ENCODE data around the gene FN3KRP. TPM values are rescaled to one million over a fixed set of nuclear protein-coding genes. Genes with fewer than 3 reads are reported as not detected.

The FN3KRP gene
- total RNA-seq, 4 donors from 2014 or later, result 16.3 to 39.6 (median 26.8) TPM

GRCh38 chr17:82751571-82752370 lies 35.3 kb downstream of the FN3KRP start, which contains the start of gene TBCD:
Gene TBCD, plus strand, starts transcription at chr17:82752065. Its CDS starts 129 bp downstream, at chr17:82752194.
- H3K4me3 ChIP-seq, result peak within 1 kb of the TSS; percentile 75 to 99 (median 86)
- TF ChIP-seq POLR2AphosphoS5 (IDR thresholded peaks at IDR 0.05) (peak; percentile 70 to 81 (median 78)), CTCF (IDR thresholded peaks at IDR 0.05) (no peak), POLR2A (IDR thresholded peaks at IDR 0.05) (peak; percentile 27), EP300 (IDR thresholded peaks at IDR 0.05; ENCODE audit: low read depth) (peak; percentile 39)
- peaks cover 8 to 23% (median 17%) of the 10 kb centered on the region in 4 donors for H3K4me1 ChIP-seq
- intact Hi-C loops (cut with DNase I; ENCODE audit: low total_unique reads), result no loop called here
- no peaks in the 10 kb centered on the region for H3K36me3 ChIP-seq
- H3K27me3 ChIP-seq, result no peaks in the 10 kb centered on the region
- H3K27ac ChIP-seq, result peak within 1 kb of the TSS; percentile 89 to 93 (median 91)
- no peaks in the 10 kb centered on the region for H3K9me3 ChIP-seq
- WGBS, 2 donors (ENCODE audit: low coverage in 1 of 2), result 0% methylated on average over 4 of the region's 114 CpGs; no CpG with 5 or more reads in 1 of the 2 donors
- DNase-seq, result peak; percentile 89
- in situ Hi-C loops (cut with MboI; ENCODE audit: low pct_ligation_motif_present in 1 of 4, low pct_unique_long_range_greater_than_20kb in 1 of 4, low sequenced_read_pairs in 3 of 4), result loop anchor here in 1 of 4 donors (25.0 kb wide), 1 partner anchor 89 kb away; no protein-coding TSS in a partner anchor

- no peaks in the 10 kb centered on the region for H3K36me3 ChIP-seq
- 0 to 4% methylated on average over 13 to 27 of the region's 72 CpGs for WGBS, 2 donors (ENCODE audit: low coverage in 1 of 2)
- in situ Hi-C loops (cut with MboI; ENCODE audit: low pct_ligation_motif_present in 1 of 4, low pct_unique_long_range_greater_than_20kb in 1 of 4, low sequenced_read_pairs in 3 of 4), result loop anchor here in 1 of 4 donors (25.0 kb wide), 1 partner anchor 90 kb away; no protein-coding TSS in a partner anchor
- H3K9me3 ChIP-seq, result no peaks in the 10 kb centered on the region
- intact Hi-C loops (cut with DNase I; ENCODE audit: low total_unique reads), result no loop called here
- H3K27me3 ChIP-seq, result no peaks in the 10 kb centered on the region
- peak; percentile 39 for DNase-seq
- peaks cover 8 to 23% (median 17%) of the 10 kb centered on the region in 4 donors for H3K4me1 ChIP-seq
- H3K4me3 ChIP-seq, result peak overlapping the region; percentile 75 to 99 (median 86)
- no peak for TF ChIP-seq POLR2AphosphoS5 (IDR thresholded peaks at IDR 0.05)
- no peak for TF ChIP-seq CTCF (IDR thresholded peaks at IDR 0.05)
- TF ChIP-seq POLR2A (IDR thresholded peaks at IDR 0.05), result no peak
- TF ChIP-seq EP300 (IDR thresholded peaks at IDR 0.05; ENCODE audit: low read depth), result no peak
- H3K27ac ChIP-seq, result peak overlapping the region; percentile 89 to 93 (median 91)
These were observed 36.1 kb downstream of the FN3KRP start for GRCh38 chr17:82752371-82753200.

GRCh38 chr17:82753201-82753464 lies 36.6 kb downstream of the FN3KRP start:
- Histone ChIP-seq H3K4me1 (peaks cover 8 to 23% (median 17%) of the 10 kb centered on the region in 4 donors), H3K4me3 (peak overlapping the region in 2 of 4 donors; percentile 85 to 99), H3K36me3 (no peaks in the 10 kb centered on the region), H3K27ac (peak overlapping the region in 1 of 4 donors; percentile 93), H3K9me3 (no peaks in the 10 kb centered on the region), H3K27me3 (no peaks in the 10 kb centered on the region)
- in situ Hi-C loops (cut with MboI; ENCODE audit: low pct_ligation_motif_present in 1 of 4, low pct_unique_long_range_greater_than_20kb in 1 of 4, low sequenced_read_pairs in 3 of 4), result loop anchor here in 1 of 4 donors (25.0 kb wide), 1 partner anchor 91 kb away; no protein-coding TSS in a partner anchor
- WGBS, 2 donors (ENCODE audit: low coverage in 1 of 2), result 33% methylated on average over 8 of the region's 8 CpGs; no CpG with 5 or more reads in 1 of the 2 donors
- intact Hi-C loops (cut with DNase I; ENCODE audit: low total_unique reads), result no loop called here
- TF ChIP-seq CTCF (IDR thresholded peaks at IDR 0.05), result no peak
- no peak for TF ChIP-seq POLR2AphosphoS5 (IDR thresholded peaks at IDR 0.05)
- TF ChIP-seq POLR2A (IDR thresholded peaks at IDR 0.05), result no peak
- no peak for TF ChIP-seq EP300 (IDR thresholded peaks at IDR 0.05; ENCODE audit: low read depth)
- DNase-seq, result no peak

Data from transverse colon (tissue), 4 donors.